Mesothelial cell of epicardium (in vitro differentiated cells): ENCODE results near the gene STPG4. TPM values are rescaled to one million over a fixed set of nuclear protein-coding genes. Genes with fewer than 3 reads are reported as not detected.
"Not testable (repeated sequence)": the region's sequence is repeated elsewhere in the genome, so short reads cannot be mapped to it uniquely, and the experiment has no call there.

Source experiments
- DNase-seq, 2 experiments: peaks; one replicate each; pipeline ENCODE4 v3.0.0; 2021; ENCODE audit warnings: low spot score in 2 of 2; ENCODE audit not compliant: unreplicated experiment in 2 of 2
- H3K27ac Mint-ChIP-seq: 2 replicates; pipeline ENCODE4 v1.8.0; 2021; ENCODE audit warnings: mixed read lengths
- H3K27me3 Mint-ChIP-seq: 2 replicates; pipeline ENCODE4 v1.8.0; 2021; ENCODE audit warnings: low read depth, mixed read lengths
- H3K36me3 Mint-ChIP-seq: 2 replicates; pipeline ENCODE4 v1.8.0; 2021; ENCODE audit warnings: mixed read lengths
- H3K4me1 Mint-ChIP-seq: 2 replicates; pipeline ENCODE4 v1.8.0; 2021; ENCODE audit warnings: mixed read lengths
- H3K4me3 Mint-ChIP-seq: 2 replicates; pipeline ENCODE4 v1.8.0; 2021; ENCODE audit warnings: mild to moderate bottlenecking, moderate library complexity, mixed read lengths
- H3K9me3 Mint-ChIP-seq: 2 replicates; pipeline ENCODE4 v1.8.0; 2021; ENCODE audit warnings: mixed read lengths
- total RNA-seq: library from RNA; stranded (reverse); gene quantifications from 3 replicates; pipeline ENCODE4 v1.2.1, GENCODE V29; 2021
- TF ChIP-seq, protein P1 (sequence below): fragments of 200-600 bp; sonication (generic); IDR thresholded peaks from one replicate; pipeline ENCODE4 v1.5.0; 2021; ENCODE audit warnings: antibody characterized with exemption; ENCODE audit not compliant: unreplicated experiment

STPG4 gene
- total RNA-seq, 1 donor from 2014 or later: not detected

DNA sequence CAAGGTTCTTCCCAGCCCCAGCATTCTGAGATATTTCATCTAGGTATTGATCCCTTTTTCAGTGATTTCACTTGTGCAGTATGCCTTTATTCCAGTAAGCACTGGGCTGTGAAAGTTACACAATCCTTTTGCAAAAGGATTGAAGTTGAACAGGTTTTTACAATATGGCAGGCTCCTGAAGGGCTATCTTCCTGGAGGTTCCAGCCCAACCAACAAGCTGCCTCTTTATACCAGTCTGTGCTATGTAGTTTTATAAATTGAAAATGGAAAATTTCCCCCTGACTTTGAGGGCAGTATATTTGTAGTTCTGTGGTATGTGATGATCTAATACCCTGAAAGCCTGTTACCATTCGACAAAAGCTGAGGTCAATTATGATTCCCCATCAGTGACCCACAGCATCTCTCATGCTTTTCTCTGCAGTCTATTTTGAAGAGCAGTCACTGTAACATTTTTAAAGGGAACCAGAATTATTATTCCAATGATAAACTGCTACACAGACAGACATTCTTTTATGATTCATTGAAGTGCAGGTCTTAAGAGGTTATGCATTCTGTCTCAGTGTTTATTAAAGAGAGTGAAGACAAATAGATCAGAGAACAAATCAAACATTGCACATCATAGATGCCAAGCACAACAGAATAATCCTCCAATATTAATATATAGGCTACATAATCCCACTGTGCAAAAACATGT, 35.2 kb upstream of the STPG4 start:
- H3K4me1 Mint-ChIP-seq: peaks cover 56% of the 10 kb centered on the region
- H3K27me3 Mint-ChIP-seq: no peaks in the 10 kb centered on the region
- TF ChIP-seq, protein P1, sequence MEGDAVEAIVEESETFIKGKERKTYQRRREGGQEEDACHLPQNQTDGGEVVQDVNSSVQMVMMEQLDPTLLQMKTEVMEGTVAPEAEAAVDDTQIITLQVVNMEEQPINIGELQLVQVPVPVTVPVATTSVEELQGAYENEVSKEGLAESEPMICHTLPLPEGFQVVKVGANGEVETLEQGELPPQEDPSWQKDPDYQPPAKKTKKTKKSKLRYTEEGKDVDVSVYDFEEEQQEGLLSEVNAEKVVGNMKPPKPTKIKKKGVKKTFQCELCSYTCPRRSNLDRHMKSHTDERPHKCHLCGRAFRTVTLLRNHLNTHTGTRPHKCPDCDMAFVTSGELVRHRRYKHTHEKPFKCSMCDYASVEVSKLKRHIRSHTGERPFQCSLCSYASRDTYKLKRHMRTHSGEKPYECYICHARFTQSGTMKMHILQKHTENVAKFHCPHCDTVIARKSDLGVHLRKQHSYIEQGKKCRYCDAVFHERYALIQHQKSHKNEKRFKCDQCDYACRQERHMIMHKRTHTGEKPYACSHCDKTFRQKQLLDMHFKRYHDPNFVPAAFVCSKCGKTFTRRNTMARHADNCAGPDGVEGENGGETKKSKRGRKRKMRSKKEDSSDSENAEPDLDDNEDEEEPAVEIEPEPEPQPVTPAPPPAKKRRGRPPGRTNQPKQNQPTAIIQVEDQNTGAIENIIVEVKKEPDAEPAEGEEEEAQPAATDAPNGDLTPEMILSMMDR: no peak
- H3K27ac Mint-ChIP-seq: peak overlapping the region; percentile 21
- no peak for DNase-seq
- no peak overlapping the region for H3K4me3 Mint-ChIP-seq
- no peaks in the 10 kb centered on the region for H3K9me3 Mint-ChIP-seq
- H3K36me3 Mint-ChIP-seq: no peaks in the 10 kb centered on the region

DNA sequence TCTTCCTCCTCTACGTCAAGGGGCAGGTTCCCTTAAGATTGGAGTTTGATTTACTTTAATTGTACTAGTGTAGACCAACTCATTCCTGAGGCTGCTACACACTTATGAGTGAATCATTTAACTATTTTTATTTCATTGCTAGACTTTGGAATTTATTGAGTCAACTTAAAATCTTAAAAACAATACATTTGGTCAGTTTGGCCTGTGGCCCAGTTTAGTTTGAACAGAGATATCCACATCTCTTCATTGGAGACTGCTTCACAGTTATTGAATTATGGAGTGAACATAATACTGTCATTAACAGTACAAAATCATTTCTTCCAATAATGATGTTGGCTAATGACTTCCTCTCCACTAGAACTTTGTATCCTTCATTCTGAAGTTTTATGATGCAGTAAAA, 34.5 kb upstream of the STPG4 start:
- H3K9me3 Mint-ChIP-seq: no peaks in the 10 kb centered on the region
- DNase-seq: no peak
- no peaks in the 10 kb centered on the region for H3K36me3 Mint-ChIP-seq
- no peak overlapping the region for H3K4me3 Mint-ChIP-seq
- H3K4me1 Mint-ChIP-seq: peaks cover 51% of the 10 kb centered on the region
- H3K27ac Mint-ChIP-seq: no peak overlapping the region
- TF ChIP-seq, protein P1: no peak
- no peaks in the 10 kb centered on the region for H3K27me3 Mint-ChIP-seq

DNA sequence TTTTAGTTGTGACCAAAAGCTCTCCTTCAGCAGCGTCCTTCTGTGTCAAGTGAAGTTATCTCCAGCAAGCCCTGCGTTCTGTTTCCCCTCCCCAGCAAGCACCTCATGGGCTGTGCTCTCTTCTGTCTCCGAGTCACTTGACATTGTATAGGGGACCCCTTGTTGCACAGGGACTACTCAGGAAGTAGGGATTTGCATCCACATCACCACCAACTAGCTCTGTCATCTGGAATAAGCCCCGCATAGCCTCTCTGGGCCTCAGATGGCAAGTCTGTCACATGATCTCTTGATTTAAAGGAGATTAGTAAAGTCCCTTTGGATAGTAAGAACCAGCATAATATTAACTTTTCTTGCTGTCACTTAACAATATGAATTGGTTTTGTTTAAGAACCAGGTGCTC, 32.0 kb upstream of the STPG4 start:
- Mint-ChIP-seq H3K4me1 (peaks cover 26% of the 10 kb centered on the region), H3K9me3 (no peaks in the 10 kb centered on the region), H3K36me3 (no peaks in the 10 kb centered on the region), H3K27ac (no peak overlapping the region), H3K27me3 (no peaks in the 10 kb centered on the region), H3K4me3 (no peak overlapping the region)
- DNase-seq: no peak
- TF ChIP-seq, protein P1: no peak

DNA sequence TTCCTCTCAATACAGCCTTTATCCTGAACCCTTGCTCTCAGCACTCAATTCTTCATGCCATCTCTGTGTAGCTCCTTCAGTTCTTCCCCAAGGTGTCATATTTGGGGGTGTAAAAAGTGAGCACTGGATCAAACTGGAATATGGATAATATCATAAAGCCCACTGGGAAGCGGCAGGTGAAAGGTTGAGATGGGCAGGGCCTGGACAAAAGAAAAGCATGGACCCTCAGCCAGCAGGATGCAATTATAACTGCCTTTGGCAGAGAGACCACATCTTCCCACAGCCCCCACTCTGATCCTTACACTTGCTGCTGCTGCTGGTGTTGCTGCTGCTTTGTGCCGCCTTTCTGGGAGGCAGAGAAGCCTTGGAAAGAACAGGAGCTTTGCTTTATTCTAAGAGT, 31.2 kb upstream of the STPG4 start:
- no peak overlapping the region for H3K4me3 Mint-ChIP-seq
- no peak overlapping the region for H3K27ac Mint-ChIP-seq
- TF ChIP-seq, protein P1: no peak
- H3K4me1 Mint-ChIP-seq: peaks cover 19% of the 10 kb centered on the region
- no peak for DNase-seq
- H3K27me3 Mint-ChIP-seq: peaks cover 2% of the 10 kb centered on the region
- H3K9me3 Mint-ChIP-seq: no peaks in the 10 kb centered on the region
- H3K36me3 Mint-ChIP-seq: no peaks in the 10 kb centered on the region

DNA sequence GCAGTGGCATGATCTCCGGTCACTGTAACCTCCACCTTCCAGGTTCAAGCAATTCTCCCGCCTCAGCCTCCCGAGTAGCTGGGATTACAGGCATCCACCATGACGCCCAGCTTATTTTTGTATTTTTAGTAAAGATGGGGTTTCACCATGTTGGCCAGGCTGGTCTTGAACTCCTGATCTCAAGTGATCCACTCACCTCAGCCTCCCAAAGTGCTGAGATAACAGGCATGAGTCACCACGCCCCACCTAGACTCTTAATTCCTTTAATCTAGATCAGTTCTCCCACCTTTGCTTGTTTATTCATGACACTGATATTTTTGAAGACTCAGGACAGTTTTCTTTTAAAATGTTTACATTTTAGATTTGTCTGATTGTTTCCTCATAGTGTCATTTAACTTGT, 30.0 kb upstream of the STPG4 start:
- not testable (repeated sequence) for DNase-seq, H3K27ac Mint-ChIP-seq, H3K4me3 Mint-ChIP-seq, H3K4me1 Mint-ChIP-seq, H3K9me3 Mint-ChIP-seq, H3K36me3 Mint-ChIP-seq, H3K27me3 Mint-ChIP-seq

DNA sequence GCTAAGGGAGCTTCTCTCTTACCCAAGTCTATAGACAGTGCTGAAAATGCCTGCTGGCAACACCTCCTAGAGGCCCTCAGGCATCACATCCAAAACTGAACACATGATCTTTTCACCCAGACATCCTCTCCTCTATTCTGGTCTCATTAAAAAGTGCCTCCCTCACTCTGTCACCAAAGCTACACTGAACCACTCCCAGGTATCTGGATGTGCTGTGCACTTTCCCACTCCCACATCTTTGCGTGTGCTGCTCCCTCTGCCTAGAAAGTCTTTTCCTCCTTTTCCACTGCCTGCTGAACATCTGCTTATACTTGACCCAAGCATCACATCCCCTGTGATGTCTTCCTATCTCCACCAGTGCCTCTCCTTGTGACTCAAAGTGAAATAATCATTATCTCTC, 26.1 kb upstream of the STPG4 start:
- no peak overlapping the region for H3K4me3 Mint-ChIP-seq
- no peaks in the 10 kb centered on the region for H3K36me3 Mint-ChIP-seq
- peaks cover 8% of the 10 kb centered on the region for H3K4me1 Mint-ChIP-seq
- TF ChIP-seq, protein P1: no peak
- DNase-seq: no peak
- H3K27ac Mint-ChIP-seq: no peak overlapping the region
- H3K9me3 Mint-ChIP-seq: no peaks in the 10 kb centered on the region
- peaks cover 4% of the 10 kb centered on the region for H3K27me3 Mint-ChIP-seq
